GM21529 (cell line): Measurements from ENCODE around the gene PTPRT.

Experiments
- ATAC-seq: cut with Tn5 transposase; IDR thresholded peaks from one replicate; pipeline ENCODE4 v1.9.1; 2021; ENCODE audit not compliant: unreplicated experiment

Gene PTPRT

DNA sequence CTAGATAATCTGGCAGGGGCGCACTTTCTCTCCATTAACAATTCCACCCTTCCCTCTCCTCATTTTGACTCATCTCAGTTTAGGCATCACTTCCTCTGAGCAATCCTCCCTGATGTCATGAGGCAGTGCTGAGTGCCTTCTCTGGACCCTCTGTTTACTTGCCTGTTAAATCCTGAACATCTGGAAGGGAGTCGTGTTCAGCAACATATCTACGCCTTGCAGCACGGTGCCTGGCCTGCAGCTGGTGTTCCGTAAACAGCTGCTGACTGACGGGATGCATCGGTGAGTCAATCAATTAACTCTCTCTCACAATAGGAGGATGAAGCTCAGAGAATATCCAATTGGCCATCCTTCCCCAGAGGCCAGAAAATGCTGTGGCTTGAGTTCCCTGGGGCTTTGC lies 613.5 kb downstream of the PTPRT start:
- ATAC-seq, result no peak

DNA sequence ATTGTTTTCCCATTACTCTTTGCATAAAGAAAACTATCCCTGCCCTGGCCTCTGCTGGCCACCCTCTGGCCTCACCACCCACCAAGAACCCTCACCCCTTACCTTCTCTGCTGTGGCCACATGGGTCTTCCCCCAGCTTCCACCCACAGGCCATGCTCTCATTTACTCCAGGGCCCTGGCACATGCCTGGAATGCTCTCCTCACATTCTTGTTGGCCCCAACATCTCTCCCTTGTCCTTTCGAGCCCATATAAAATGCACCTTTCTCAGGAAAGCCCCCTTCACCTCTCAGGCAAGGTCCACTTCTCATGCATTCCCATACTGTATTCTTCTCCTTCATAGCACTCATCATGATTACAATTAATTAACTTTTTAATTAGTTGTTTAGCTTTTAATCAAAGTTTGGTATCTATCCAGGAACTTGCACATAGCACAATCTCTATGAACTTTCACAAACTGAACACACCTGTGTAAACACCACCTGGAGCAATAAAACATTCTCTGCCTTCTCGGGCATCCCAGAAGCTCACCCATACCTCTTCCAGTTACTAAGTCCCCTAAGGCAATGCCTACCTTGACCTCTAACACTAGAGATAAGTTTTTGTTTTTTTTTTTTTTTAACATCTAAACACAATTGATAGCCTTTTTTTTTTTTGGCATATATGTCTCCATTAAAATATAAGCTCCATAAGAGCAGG lies 617.2 kb downstream of the PTPRT start:
- ATAC-seq, result no peak

DNA sequence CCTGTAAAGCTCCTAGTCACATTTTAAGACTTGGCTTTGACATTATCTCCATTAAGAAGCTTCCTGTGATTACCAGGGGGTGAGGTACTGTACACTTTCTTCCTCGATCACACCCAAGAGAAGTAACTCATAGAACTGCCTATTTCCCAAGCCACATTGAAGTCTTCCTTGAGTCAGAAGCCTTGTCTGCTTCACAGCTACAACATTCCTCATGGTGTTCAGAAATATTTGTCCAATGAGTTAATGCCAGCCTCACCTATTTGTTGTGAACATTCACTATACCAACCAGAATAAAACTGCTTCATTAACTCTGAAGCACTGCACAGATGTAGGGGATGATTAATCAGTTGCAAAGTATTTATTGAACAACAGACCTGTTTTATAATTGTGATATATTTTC lies 622.3 kb downstream of the PTPRT start:
- no peak for ATAC-seq

DNA sequence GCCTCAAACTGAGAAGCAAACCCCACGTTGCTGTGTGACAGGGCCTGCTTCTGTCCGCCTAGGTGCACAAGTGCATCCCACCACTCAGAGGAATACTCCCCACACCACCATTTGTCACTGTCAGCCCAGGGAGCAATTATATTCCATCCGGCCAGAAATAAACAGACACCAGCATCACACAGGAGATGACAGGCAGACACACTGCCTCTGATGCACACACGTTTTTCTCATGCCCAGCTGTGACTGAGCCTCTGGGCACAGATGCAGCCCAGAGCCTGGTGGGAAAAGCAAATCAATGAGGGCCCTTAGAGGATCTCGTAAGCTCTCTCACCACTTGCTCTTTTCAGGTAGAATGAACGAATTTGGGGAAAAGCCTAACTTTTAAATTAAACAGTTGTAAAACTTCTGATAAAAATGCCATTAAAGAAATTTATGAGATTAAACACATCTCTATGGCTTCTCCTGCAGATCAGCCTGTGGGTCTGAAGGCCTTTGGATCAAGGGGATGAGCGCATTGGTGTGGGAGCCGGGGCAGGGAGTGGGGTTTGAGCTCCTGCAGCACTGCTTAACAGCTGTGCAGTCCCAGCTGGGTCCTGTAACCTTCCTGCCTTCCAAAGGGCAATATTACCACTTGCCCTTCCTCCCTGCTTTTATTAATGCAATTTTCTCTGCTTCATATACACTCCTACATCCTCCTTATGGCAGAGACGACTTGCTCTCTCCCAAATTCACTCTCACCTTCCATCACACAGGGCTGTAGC lies 624.3 kb downstream of the PTPRT start:
- no peak for ATAC-seq

DNA sequence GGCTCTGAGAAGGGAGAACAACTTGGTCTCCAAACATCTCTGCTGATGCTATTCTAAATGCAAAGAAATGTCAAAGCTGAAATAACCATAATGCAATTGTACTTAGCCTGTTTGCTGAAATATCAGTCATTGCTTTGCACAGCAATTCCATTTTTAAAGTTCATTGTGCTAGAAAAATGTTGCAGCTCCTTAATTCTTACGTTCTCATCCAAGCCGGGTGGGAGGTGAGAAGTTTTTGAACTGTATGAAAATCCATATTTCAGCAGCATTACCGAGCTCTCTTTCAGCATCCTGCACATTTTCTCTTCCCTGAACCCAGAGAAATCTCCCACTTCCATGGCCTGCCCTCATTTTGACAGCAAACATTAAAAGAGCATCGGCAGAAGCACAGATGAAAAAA lies 630.0 kb downstream of the PTPRT start:
- ATAC-seq, result no peak

DNA sequence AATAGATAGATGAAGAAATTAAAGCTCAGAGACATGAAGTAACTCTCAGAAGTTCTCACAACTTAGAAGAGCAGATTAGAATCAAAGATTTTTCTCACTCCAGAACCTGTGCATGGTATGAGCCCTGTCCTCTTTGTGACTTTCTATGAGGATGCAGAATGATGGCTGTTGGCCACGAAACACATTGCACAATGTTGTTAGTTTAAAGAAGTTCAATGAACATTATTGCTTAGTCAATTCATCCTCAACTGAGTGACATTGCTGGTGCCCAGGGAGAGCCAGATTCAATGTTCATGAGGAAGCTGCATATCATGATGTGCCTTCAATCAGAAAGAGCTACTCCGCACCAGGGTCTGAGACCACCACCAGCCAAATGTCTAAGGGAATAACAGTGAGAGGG lies 633.1 kb downstream of the PTPRT start:
- no peak for ATAC-seq

DNA sequence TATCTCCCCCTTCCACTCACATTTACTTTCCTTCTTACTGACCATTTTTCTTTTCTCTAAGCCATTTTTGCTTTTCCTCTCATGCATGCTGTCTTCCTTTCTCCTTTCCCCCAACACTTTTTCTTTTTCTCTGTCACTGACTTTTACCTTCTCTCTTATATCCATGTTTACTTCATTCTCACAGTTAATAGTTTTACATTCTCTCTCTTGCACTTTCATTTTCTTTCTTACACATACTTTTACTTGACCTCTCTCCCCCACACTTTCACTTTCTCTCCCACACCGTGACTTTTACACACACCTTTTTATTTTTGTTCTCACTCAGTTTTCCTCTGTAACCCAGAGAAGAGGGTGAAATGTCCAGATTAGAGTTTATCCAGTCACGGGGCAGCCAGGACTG lies 636.3 kb downstream of the PTPRT start:
- no peak for ATAC-seq

DNA sequence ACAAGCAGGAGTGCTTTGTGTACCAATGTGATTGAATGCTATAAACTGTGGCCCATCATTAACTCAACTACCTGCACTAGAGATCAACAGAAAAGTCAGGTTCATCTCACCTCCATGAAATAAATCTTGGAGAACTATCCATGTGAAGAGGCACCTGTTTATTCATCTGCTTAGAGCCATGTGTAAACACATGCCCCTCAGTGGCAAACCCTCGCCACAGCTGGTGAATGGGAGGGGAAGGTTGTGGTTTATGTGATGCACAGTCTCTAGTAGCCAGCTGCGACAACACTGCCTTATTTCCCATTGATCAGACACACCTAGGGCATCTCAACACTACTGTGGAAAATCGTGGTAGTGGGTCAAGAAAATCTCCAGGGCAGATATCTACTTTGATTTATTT lies 640.2 kb downstream of the PTPRT start:
- no peak for ATAC-seq

DNA sequence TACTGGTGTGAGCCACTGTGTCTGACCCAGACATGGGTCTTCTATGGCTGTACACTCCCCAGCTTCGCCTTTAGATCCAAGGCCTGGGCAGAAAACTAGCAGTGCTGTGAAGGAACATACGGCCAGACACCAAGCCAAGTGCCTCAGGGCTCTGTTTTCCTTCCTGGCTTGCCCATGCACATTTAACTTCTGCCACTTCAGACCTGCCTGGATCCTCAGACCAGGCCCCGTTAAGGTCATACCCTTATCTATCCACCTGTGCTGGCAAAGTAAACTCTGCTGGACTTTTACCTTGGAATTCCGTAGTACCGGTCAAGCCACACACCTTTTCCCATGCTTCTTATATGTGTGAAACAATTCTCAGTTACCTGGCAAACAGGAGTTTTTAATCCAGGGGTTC lies 644.8 kb downstream of the PTPRT start:
- ATAC-seq, result no peak

DNA sequence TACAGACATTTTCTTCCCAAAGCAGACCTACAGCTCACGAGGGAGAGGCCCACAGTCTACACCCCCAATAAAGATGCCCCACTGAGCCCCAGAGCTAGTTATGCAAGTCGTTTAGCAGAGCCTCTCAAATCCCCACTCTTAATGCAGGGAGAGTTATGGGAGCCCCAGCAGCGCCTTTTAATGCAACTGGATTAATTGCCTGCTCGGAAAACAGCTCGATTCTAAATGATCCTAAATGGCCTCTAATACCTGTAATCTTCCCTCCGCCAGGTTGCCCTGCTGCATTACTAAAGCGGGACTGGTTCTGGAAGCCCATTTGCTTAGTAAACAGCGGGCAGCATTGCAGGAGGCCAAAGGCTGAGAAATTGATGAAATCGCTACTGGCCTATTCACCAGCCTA lies 656.9 kb downstream of the PTPRT start:
- ATAC-seq, result no peak

DNA sequence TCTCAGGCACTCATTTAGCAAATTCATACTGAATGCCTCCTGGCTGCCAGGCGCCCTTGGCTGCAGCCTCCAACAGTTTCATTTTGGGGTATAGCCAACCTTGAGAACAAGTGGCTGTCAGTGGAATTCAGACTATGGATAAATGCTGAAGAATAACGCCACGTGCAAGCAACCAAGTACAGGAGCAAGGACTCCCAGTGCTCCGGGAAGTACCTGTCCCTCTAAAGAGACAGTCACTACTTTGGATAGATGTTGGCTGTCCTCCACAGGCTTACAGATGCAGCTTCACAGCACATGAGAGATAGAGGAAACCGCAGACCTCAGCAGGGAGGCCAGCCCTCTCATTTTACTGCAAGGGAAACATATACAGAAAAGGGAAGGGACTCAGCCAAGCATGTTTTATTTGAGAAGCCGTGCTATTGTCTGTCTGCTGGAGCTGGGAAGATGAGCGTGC lies 658.2 kb downstream of the PTPRT start:
- no peak for ATAC-seq

DNA sequence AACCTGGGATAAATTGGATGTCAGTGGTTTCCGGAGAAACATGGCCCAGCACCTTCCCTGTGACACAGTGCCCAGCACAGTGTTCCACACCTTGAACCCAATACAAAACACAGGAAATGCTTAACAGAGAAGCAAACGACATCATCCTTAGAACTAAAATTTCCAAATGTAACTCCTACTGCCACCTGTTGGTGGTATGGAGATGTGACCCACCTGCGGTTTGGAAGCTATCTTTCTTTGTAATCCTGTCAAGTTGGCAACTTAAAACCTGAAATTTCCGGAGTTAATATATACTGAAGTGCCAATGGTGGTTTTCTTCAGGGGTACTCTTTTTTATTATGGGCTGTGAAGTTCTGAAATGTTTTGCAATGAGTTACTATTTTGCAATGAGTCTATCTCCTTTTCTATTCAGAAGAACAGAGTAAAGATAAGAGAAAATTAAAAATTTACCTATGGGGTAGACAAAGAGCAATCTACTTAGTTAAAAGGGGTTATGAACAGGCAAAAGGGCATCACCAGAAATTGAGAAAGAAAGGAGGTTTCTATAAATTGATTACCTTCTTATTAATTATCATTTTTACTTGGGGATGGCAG lies 658.8 kb downstream of the PTPRT start:
- no peak for ATAC-seq

DNA sequence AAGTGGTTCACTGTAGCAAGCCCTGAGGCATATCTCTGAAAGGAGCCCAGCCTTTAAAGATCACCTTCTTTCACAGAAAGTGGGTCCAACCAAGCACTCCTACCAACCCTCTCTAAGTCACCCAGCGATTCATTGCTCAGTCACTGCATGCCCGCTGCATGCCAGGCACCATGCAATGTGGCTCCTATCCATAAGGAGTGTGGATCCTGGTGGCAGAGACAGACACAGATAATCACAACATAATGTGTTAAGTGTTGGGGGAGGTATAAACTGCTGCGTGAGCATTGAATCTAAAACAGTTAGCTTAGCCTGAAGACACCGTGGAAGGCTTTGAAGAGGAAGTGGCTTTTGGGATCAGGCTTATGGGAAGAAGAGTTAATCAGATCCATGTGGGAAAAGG lies 659.5 kb downstream of the PTPRT start:
- ATAC-seq, result no peak

DNA sequence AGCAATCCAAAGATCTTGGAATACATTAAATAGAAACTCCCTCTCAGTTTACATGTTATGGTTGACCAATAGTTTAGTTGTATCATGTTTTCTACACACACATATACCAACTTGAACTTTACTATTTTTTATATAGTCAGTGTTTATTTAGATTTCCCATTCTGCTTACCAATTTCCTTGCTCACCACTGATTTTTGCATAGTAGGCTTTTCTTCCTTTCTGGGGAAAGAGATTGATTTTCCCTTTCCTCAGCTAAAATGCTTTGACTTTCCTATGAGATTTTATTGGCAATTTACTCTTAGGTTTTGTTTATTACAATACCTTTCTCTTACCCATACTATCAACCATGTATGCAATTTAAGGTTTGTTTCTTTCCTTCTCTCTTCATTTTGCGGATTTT lies 665.6 kb downstream of the PTPRT start:
- no peak for ATAC-seq

DNA sequence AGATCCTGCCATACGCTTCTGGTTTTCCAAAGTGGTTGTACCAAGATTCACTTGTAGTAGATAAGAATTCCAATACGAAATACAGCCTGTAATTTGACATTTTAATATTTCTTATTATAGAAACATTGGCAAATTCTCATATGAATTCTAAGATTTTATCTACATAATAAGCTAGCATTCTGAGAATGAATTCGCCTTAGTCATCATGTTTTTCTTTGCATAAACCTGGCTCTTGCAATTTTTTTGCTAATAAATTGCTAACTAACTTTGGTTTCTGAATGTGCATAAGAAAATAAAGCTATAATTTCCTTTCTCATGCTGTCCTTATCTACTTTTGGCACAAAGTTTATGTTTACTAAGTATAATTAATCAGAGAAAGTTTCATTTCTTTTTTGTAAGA lies 673.0 kb downstream of the PTPRT start:
- ATAC-seq, result no peak

DNA sequence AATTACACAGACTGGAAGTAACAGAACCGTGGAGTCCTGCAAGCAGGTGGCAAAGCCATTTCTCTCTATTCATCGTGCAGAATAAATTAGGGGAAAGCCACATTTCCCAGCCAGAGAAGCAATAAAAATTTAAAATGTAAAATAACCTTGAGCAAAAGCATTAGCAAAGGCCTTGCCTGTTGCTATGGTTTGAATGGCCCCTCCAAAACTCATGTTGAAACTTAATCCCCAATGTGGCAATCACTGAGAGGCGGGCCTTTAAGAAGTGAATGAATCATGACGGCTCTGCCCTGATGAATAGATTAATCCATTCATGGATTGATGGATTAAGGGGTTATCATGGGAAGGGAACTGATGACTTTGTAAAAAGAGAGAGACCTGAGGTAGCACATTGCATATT lies 679.0 kb downstream of the PTPRT start:
- no peak for ATAC-seq

DNA sequence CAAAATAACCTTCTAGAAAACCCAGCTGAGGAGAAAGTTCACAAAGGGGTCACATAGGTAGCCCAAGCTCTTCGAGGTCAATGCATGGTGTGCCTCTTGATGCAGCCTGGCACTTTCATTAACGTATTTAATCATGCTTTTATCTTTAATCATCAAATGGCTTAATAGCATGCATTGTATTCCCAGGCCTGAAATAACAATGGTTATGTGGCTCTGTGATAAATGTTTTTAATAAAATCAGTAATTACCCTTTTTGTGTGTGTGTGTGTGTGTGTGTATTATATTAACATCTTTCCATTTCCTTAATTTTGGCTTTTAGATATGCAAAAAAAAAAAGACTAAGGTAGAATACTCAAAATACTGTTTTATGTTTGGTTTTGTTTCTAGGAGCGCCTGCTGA lies 681.8 kb downstream of the PTPRT start:
- ATAC-seq, result no peak

DNA sequence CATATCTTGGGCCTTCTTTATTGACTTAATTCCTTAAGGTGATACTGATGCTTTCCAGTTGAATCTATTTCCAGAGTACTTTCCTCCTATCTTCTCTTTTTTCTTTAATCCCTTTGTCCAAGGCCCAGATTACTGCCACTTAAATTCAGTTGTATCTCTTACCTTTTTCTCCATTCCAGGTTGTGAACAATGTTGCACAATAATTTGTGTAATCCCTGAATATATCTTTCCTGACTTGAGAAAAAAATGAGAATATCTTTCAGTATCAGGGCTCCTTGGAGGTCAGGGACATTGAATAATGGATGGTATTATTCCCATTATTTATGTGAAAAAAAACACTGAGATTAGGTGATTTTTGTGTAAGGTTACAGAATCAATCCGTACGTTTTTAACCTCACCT lies 683.3 kb downstream of the PTPRT start:
- ATAC-seq, result no peak

DNA sequence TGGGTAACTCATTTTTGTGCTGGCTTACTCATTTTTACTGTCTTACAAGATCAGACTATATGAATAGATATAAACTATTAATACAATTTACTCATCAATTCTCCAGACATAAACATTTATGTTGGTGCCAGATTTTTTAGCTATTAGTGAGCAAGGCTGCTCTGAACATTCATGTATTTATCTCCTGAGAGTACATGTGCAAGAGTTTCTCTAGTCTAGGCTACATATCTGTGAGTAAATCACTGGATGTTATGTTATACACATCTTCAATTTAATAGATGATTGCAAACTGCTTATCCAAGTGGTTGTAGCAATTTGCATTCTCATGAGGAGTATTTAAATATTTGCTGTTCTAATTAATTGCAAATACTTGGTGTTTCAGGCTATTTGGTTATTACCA lies 687.1 kb downstream of the PTPRT start:
- no peak for ATAC-seq

DNA sequence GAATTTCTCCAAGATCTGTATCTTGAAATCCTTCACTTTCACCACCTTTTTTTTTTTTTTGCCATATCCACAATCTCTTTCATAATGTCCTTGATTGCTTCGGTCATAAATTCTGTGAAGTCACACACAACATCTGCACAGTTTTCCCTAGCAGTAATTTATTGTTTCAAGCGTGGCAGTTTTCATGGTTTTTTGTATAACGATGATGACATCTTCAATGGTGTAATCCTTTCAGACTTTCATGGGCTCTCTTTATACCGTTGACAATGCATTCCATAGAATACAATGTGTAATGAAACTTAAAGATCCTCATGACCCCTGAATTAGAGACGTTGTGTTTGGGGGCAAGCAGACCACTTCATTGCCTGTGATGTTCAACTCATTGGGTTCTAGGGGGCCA lies 693.1 kb downstream of the PTPRT start:
- ATAC-seq, result no peak

DNA sequence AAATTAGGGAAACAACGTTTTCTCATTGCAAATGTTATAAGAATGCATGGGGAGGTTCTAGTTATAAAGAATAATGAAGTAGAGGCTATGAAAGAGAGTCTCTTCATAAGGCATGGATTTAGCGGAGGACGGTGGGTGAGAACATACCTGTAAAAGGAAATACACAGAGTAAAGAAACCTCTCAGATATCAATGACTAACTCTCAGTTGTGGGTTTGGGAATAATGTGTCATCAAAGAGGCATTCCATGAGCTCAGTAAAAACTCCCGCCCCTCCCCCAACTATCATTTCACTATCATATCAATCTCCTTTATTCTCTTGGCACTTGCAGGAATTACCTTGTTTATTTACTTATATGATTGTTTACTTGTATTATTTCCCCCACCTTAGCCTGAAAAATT lies 695.4 kb downstream of the PTPRT start:
- ATAC-seq, result no peak

DNA sequence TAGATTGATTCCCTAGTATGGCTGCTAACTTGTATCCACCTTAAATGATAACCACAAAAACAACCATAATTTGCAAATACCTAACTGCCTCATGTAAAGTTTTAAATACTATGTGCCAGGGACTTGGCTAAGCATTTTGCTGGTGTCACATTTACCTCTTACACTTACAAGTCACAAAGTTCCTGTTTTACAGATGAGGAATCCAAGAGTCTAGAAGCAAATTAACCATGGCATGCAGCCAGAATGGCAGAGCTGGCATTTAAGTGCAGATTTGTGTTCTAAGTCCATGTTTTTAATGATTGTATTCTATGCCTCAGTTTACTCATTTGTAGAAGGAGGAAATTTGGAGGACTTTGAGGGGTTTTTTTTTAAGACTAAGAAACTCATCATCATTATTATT lies 696.7 kb downstream of the PTPRT start:
- ATAC-seq, result no peak
